Measurements from ENCODE around the gene SLC39A7.

The SLC39A7 gene

DNA sequence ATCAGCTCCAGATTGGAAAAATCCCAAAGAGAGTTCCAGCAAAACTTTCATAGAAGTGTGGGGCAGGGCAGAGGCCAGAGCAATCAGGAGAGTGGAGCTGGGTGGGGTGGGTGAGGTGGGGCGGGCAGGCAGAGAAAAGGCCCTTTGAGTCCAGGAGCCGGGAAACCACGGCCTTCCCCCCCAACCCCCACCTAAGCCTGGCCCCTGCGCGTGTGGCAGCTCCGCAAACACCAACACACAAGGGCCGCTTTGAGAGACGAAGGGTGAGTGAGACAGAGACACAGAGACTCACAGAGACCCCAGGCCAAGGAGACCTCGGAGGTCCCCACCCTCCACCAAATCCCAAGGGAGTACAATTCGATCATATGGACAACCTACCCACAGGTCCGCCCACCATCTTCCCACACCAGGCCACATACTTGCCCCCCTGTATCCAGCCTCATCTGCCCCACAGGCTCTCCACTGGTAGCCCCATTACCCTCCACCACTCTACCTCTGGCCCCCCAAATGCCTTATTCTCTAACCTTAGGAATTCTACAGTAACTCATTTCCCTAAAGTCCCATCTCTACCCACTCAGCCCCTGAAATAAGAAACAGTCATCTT, 10.1 kb upstream of the SLC39A7 start:
- no peak for DNase-seq

DNA sequence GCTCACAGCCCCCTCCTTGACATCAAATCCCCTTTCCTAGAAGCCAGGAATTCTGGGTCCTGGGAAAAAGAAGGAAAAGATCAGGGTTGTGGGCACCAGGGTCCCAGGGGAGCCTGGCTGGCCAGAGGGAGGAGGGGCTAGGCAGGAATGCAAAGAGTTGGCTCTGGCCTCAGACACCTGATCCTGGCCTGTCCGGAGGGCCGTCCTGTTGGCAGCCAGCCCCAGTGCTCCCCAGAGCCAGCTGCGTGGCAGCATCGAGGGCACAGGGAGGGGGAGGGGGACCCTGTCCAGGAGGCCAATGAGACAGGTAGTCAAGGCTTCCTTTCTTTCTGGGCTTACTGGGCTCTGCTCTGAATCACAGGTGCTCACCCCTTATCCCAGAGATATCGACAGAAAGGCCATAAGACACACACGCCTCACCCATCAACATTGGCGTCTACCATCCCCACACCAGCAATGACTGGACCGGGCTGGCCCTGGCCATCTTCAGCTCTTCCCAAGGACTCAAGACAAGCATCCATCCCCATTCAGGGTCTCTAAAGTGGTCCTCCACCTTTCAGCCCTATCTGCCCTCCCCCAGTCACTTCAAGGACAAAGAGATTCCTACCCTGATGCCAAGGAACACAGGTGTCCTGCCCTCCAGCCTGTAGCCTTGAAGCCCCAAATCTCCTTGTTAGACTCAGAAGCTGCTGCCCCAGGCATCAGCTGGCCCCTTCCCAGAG, 9.1 kb upstream of the SLC39A7 start:
- no peak for DNase-seq

DNA sequence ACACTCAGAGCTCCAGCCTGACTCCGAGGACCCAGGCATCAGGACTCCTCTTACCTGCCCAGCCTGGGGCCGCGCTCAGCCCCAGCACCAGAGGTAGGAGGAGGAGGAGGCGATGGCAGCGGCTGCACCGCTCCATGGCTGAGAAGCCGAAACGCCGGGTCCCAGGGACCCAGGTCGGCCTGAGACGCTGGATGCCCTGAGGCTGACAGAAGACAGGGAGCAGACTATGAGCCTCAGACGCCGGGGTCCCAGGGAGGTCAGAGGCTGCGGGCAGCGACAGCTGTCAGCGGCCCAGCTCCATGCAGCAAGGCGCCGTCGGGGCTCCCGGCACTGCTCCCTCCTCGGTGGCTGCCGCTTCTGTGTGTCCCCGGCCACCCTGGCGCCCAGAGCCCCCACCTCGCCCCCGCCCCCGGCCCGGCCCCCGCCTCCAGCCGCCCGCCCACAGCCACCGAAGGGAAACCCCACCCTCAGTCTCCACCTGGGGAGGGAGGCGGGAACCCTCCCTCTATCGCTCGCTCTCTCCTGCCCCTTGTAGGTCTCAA, 8.5 kb upstream of the SLC39A7 start, which contains the start of gene COL11A2:
COL11A2 (minus strand) TSS at position 363 of the 542 bp plus-strand sequence; CDS start at position 136, 227 bp downstream.
- no peak for DNase-seq

DNA sequence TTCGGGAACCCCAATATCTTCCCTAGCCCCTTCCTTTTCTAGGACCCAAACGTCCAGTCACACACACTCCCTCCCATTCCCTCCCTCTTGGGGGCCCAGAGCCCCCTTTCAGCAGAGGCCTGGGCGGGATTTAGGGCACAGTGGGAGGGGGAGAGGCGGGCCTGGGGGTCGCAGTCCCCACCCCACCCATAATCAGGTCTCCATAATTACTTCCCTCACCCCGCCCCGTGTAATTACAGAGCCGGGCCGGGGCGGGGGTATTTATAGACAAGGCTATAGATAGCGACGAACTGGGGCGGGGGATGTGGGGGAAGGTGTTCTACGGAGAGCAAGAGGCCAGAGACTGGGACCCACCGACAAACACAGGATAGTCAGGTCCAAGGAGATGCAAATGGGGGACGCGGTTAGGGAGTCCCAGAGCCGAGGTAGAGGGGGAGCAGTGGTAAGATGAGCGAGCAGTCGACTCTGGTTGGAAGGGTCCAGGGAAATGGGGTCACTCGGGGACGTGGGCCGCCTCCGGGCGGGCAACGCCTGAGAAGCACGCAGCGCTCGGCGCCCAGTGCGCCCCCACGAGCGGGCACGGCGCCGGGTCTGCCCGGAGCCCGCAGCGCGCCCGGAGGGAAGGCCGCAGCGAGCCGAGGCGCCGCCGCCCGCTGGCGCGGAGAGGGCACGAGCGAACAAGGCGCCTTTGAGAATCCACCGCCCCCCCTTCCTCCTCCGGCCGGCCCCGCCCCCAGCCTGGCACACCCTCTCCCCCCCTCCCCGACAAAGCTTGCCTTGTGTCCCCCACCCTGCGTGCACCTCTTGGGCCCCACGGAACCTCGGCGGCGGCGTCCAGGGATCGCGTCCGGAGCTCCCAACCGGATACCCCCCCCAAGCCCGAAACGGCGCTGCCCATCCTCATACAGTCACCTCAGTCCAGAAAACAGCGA, 7.7 kb upstream of the SLC39A7 start:
- DNase-seq, result no peak

DNA sequence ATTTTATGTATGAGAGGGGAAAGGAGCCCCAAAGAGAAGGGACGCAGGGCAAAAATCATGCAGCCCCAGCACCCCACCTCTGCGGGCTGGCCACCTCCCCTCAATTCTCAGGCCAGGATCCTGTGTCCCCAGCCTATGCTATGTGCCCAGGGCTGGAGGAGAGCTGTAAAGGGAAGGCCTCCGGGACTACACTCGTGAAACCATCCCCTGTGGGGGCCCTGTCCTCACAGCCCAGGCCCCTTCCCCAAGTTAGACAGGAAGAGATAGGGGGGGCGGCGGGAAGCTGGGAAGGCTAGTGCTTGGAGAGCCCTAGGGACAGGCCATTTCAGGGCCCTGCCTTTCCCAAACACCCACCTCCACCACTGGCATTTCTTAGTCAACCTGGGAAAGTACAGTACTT, 7.0 kb upstream of the SLC39A7 start:
- DNase-seq, result no peak

DNA sequence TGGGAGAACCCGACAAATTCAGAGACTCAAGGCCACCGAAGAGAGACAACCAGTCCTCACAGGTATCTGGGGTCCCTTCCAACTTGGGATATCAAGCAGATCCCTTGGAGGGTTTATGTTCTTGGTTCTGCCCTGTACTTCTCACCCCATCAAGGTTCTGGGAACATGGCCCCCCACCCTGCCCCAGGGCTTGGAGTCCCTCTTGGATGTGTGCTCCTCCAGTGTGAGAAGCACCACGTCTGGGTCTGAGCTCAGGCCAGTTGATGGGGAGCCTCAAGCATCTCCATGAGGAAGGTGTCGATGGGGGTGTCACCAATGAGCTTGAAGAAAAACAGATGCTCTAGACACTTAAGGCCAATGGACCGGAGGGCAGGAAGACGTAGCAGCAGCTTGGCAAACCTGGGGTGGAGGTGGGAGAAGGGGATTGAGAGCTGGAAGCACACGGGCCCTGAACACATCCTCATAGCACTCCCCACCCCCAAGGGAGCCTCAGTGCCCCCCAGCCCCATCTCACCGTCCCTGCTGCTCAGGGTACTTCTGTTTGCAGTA, 6.2 kb upstream of the SLC39A7 start:
- no peak for DNase-seq

DNA sequence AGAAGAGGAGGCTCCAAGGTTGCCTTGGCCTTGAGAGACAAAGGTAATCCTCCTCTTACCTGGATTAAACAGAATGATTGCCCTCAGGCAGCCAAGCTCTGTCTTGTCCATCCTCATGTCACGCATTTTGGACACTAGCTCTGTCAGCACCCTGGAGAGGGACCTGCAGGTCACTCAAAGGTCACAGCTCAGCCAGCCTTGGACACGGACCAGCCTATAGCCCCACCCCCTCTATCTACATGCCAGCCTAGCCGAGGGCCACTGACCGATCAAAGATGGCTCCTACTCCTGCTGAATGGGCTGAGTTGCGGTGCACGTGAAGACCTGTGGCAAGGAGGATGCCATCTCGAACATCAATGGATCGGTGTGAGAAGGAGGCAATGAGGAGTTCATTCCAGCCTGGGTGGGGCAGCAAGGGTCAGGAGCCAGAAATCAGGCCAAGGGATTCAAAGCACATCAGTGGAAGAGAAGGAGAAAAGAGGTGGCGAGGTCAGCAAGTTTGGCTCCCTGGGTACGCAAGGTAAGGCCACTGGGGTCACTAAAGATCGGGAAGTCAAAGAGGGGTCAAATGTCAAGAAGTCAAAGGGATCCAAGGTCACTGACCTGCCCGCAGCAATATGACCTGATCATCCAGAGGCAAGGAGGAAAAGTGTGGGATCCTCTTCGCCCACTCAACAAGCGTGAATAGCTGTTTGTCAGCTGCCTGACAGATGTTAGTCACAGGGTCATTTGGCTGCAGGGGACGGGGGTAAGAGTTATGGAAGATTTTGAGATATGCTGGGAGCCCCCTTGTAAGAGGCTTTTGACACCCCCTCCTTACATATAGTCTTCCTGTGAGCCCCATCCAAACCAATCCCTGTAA, 5.1 kb upstream of the SLC39A7 start:
- DNase-seq, result peak; percentile 30 to 62

DNA sequence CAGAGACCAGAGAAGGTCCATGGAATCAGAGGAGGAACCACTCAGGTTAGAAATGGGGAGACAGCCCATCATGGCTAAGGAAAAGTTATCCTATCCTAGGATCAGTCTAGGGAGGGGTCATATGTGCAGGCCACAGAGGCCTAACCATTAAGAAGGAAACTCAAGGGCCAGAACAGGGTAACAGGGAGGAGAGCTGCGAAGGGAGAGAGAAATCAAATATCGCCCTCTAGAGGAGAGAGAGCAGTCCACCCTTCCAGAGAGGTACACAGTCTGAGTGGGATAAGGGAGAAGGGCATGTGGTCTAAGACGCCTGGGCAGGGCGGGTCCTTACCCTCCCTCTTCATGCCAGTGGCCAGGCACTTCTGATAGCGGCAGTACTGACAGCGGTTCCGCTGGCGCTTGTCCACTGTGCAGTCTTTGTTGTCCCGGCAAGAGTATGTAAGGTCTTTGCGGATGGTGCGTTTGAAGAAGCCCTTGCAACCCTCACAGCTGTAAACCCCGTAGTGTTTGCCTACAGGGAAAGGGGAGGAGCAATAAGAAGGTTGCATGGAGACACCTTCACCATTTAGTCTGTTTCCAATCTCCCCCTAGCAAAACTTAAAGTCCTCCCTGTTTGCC, 3.1 kb upstream of the SLC39A7 start:
- DNase-seq, result peak; percentile 64 to 74

DNA sequence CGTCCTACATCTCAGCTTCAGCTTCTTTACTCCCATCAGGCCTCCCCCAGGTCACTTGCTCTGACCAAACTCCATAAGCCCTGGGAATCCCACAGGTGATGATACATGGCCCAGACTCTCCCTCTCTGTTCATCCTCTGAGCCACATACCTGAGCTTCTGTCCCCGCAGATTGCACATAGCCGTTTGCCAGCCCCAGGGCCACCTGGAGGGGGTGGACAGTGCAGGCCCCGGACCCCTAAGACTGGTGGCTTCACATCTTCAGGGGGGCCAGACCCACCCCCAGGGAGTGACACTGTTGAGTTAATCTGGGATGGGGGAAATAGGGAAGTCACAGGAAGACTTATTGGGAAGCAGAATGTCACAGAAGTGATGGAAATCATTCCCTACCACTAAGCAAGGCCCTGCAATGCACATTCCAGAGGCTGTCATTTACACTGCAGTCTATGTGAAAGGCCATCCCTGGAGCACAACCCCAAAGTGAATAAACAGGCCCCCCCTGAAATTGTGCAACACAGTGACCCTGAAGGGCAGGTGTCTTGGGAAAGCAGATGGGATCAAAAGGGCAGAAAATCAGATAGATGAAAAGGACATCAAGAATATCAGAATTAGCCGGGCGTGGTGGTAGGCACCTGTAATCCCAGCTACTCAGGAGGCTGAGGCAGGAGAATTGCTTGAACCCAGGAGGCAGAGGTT, 2.4 kb upstream of the SLC39A7 start:
- no peak for DNase-seq

DNA sequence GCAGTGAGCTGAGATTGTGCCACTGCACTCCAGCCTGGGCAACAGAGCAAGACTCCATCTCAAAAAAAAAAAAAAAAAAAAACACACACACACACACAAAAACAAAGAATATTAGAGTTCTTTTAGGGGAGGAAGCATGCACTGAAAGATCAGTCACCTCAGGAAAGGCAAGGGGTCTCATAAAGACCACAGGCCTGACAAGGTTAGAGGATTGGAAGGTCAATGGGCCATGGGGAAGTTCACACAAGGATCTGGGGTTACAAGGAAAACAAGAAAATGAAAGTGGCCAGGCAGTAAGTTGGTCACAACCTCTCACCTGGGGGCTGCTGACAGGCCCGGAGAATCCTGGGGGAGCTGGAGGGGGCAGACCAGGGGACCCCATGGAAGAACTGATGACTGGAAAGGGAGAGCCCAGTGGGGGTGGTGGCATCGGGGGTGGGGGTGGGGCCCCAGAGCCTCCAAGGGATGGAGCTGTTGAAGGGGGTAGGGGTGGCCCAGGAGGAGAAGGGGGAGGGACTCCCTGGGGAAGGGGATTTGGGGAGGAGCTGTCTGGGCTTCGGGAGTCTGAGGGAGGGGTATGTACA, 1.7 kb upstream of the SLC39A7 start:
- no peak for DNase-seq

DNA sequence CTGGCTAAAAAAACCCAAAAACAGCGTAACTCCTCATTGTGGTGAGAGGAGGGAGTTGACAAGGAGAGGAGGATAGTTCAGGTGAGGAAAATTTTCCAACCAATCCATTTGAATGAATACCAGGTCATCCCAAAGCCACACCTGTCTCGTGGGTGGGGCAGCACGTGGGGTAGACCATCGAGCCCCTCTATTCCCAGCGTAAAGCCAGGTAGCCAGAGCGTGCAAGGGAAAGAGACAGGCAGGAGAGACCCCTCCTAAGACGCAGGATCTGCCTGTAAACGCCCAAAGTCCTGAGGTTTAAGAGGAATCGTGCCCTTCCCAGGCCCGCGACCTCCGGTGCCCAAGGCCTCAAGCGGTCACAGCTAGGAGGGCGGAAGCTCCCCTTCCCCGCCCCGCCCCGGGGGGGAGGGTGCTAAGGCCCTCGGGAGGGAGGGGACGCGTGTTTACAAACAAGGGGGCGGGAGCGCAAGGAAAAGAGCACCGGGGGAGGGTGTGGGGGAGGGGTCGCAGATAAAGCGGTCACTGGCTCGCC, 914 bp upstream of the SLC39A7 start:
- DNase-seq, result peak; percentile 78 to 89

DNA sequence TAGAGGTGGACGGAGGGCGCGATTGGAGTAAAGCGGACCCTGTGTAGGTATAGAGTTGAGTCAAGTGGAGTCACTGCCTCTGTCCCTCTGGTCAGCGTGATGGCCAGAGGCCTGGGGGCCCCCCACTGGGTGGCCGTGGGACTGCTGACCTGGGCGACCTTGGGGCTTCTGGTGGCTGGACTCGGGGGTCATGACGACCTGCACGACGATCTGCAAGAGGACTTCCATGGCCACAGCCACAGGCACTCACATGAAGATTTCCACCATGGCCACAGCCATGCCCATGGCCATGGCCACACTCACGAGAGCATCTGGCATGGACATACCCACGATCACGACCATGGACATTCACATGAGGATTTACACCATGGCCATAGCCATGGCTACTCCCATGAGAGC, 479 bp downstream of the SLC39A7 start:
- DNase-seq, result peak; percentile 16 to 40

DNA sequence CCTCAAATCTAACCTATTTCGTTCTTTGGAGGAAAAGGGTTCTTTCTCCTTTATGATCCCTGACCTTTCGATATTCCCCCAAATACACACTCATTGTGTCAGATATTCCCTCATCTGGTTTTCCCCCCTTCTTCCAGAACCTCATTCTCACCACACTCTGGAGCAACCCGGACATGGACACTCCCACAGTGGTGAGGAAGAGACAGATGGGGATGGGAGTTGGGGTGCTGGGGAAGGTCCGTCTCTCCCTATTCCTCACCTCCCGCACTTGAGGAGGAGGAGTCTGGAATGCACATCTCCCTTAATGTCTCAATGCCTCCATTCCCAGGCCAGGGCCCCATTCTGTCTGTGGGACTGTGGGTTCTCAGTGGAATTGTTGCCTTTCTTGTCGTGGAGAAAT, 1.3 kb downstream of the SLC39A7 start:
- no peak for DNase-seq

DNA sequence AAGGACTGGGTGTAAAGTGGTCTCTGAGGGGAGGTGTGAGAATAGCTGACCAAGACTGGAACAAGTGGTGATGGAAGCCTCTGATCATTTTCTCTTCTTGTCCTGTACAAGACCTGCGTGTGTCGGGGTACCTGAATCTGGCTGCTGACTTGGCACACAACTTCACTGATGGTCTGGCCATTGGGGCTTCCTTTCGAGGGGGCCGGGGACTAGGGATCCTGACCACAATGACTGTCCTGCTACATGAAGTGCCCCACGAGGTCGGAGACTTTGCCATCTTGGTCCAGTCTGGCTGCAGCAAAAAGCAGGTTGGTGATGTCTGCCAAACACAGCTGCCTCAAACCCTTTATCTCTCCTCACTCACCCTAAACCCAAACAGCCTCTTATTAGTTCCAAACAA, 2.1 kb downstream of the SLC39A7 start:
- DNase-seq, result no peak

DNA sequence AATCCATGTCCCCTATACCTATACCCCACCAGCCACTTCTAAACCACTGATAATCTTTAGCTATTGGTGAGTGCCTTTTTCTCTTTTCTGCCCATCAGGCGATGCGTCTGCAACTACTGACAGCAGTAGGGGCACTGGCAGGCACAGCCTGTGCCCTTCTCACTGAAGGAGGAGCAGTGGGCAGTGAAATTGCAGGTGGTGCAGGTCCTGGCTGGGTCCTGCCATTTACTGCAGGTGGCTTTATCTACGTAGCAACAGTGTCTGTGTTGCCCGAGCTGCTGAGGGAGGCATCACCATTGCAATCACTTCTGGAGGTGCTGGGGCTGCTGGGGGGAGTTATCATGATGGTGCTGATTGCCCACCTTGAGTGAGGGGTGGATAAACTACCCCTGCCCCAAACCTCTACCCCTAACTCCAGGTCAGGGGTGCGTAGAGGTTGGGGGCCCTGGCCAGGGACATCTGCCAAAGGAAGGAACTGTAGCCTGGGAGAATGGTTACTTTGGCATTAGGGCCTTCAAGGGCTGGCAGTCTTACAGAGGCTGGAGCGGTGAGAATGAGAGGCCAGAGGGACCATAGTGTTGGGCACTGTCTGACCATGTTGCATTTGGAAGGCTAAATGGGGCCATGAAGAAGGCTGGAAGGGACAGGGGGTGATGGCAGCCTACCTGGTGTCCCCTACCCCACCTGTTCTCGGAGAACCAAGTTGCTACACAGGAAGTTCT, 2.9 kb downstream of the SLC39A7 start:
- no peak for DNase-seq

DNA sequence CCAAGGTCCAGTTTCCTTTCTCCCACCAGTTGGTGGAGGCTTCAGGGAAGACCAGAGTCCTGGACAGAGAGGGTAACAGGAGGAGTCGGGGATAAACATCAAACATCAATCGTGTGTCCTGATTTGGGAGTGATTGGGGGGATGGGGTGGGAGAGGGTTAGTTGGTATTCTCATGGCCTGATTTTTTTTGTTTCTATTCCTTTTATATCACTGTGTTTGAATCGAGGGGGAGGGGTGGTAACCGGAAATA, 3.4 kb downstream of the SLC39A7 start:
- no peak for DNase-seq

DNA sequence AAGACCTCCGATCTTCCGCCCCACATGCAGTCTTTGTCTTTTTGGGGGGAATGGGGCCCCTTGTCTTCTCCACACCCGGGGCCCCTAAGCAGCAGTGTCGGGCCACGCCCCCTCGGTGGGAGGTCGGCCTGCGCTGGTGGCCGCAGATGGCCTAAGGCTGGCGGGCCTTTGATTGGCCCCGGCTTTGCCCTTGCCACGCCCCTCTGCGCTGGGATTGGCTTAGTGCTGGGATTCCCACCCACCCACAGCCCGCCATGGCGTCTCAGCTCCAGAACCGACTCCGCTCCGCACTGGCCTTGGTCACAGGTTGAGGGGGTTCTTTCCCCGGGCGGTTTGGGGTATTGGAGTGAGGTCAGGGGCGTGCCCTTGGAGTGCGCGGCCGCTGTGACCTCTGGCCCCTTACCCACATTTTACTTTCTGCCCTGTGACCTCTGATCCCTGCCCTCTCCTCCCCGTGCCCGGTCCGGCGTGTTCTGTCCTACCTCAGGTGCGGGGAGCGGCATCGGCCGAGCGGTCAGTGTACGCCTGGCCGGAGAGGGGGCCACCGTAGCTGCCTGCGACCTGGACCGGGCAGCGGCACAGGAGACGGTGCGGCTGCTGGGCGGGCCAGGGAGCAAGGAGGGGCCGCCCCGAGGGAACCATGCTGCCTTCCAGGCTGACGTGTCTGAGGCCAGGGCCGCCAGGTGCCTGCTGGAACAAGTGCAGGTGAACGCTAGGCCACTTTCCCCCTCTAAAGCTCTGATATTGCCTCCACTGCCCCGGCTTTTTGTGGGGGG, 3.9 kb downstream of the SLC39A7 start, which contains the start of gene HSD17B8:
HSD17B8 (plus strand) TSS at position 241 of the 776 bp plus-strand sequence; CDS start at position 255, 14 bp downstream.
- DNase-seq, result peak; percentile 88 to 93

DNA sequence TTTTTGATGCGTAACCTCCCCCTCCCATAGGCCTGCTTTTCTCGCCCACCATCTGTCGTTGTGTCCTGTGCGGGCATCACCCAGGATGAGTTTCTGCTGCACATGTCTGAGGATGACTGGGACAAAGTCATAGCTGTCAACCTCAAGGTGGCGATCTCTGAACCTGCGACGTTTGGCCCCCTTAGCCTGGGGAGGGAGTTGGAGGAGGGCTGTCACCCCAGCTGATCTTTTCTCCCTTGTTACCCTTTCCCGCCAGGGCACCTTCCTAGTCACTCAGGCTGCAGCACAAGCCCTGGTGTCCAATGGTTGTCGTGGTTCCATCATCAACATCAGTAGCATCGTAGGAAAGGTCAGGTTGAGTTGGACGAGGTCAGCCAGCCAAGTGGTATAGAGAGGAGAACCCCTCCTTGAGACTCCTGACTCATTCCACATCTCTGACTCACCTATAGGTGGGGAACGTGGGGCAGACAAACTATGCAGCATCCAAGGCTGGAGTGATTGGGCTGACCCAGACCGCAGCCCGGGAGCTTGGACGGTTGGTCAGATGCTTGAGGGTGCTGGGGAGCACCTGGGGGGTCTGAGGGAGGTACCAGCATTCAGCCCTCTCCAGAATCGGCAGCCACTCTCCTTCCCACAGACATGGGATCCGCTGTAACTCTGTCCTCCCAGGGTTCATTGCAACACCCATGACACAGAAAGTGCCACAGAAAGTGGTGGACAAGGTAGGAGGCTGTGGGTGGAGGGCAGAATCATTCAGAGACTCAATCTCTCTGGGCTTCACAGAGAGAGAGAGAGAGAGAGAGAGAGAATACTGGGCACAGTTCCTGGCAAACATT, 4.7 kb downstream of the SLC39A7 start:
- peak in 1 of 2 donors; percentile 49 for DNase-seq
